Pons (tissue), 1 donor: Measurements from ENCODE around the gene TMC2.
"Not testable (repeated sequence)": the region's sequence is repeated elsewhere in the genome, so short reads cannot be mapped to it uniquely, and the experiment has no call there.

ENCODE experiments used
- DNase-seq: peaks from one replicate; pipeline ENCODE4 v3.0.0-alpha.2; 2016; ENCODE audit warnings: low spot score

Gene TMC2

GRCh38 chr20:2663887-2664719 is 127.7 kb downstream of the TMC2 start, which contains the start of gene IDH3B:
TSS of gene IDH3B (minus strand) at chr20:2664216. CDS start at chr20:2664188, 28 bp downstream.
- DNase-seq: peak; percentile 92

- no peak for DNase-seq
These were observed 135.6 kb downstream of the TMC2 start for GRCh38 chr20:2671977-2672376.

DNA sequence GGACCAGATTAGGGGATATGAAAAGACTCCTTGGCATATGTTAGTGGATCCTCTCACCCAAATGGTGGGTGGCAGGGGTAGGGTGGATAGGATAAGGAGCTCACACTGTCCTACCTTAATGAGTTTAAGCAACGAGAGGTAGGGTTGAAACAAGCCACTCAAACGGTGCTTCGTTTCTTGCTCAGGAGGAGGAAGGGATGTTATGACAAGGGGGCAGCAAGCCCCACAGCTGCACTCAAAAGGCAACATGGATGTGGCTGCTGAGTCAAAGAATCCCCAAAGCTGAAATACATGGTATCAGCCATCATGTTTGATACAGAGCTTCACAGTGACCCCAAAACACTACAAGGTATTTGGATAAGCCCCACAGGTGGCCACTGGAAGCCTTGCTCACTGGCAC is 136.1 kb downstream of the TMC2 start:
- no peak for DNase-seq

- DNase-seq: no peak
These were observed 137.1 kb downstream of the TMC2 start for GRCh38 chr20:2673453-2673852.

DNA sequence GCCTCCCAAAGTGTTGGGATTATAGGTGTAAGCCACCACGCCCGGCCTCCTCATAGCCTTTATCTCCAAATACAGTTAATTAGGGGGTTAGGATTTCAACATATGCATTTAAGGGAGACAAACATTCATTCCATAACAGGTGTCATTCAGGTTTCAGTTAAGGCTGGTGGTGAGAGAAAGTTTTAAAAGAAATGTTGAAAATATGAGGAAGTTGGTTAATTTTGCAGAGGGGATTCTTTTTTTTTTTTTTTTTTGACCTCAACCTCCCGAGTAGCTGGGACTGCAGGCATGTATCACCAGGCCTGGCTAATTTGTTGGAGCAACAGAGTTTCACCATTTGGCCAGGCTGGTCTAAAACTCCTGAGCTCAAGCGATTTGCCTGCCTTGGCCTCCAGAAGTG is 143.7 kb downstream of the TMC2 start:
- no peak for DNase-seq

- not testable (repeated sequence) for DNase-seq
These were observed 145.7 kb downstream of the TMC2 start for GRCh38 chr20:2682040-2682439.

DNA sequence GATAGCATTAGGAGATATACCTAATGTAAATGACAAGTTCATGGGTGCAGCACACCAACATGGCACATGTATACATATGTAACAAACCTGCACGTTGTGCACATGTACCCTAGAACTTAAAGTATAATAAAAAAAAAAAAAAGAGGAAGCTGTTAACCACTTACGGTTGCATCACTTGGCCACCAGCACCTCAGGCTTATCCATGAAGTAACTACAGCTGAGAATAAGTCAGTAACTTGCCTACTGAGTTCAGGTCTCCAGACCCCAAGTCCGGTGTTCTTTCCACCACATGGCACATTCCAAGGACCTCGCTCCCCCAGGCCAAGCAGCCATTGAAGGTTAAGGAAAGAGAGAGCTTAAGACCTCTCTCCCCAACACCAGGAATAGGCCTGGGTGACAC is 148.4 kb downstream of the TMC2 start:
- DNase-seq: not testable (repeated sequence)

DNA sequence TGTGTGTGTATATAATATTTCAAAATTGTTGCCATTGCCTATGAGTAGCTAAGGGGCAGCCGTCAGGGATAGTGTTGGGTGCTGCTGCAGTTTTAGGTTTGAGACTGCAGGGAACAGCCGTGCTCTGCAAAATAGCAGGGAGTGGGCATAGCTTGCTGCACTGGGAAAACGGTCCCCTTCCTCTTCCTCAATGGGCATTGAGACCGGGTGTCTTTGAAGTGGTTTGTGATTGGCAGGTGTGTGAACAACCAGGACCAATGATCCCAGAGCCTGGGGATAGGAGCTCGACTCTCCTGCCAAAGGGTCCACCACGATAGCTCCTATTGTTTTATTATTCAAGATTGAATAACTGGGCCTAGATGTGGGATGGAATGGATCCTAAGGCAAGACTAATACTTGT is 151.1 kb downstream of the TMC2 start:
- no peak for DNase-seq

DNA sequence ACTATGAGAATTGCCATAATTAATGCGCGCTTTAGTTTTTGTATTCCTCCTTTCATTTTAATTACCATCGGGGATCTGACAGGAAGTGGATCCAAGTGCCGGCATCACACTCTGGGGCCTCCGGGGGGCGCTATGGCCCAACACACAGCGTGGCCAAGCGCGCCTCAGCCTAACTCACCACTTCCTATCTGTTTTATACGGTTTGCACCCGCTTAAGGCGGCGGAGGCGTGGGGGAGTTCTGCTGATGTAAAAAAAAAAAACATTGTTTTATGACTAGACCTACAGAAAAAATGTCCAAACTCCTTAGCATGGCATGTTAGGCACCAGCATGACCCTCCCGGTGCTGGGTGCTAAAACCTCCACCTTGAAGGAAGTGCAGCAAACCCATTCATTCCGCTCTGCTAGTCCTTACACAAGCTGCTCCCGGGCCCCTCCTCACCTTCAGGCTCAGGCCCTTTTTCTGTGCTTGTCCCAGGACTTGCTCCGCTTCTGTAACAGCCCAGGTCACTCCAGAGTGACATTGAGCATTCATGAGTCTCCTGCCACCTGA is 151.7 kb downstream of the TMC2 start:
- peak; percentile 42 for DNase-seq

DNA sequence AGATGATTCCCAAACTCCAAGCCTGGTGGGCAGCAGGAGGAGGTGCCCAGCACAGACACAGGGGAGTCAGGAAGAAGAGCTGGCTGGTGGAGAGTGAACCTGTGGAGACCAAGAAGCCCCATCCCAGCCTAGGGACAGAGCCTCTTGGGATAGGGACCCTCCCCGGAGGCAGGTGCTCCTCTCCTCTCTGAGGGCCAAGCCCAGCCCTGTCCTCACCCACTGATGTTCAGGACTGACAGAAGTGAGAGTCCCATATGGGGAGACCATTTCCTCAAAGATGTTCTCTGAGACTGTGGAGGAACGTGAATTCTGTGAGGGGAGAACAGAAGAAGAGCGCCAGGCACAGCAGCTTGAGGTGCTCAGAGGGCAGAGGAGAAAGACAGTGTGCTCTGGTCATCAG is 153.8 kb downstream of the TMC2 start:
- no peak for DNase-seq

DNA sequence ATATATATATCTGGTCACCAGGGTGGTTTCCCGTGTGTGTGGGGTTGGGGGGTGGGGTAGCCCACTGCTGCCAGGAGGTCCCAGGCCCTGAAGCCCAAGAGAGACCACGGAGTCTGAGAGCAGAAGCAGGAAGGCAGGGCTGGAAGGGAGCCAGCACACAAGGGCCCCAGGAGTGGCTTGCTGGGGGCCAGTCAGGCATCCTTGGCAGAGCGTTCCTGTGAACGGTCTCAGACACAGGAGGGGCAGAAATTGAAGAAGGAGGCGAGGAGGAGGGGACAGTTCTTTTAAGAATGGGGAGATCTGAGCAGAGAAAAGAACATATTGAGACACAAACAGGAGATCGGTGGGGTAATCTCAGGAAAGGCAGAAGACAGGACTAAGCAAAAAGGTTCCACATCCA is 154.3 kb downstream of the TMC2 start:
- no peak for DNase-seq

- DNase-seq: no peak
These were observed 154.8 kb downstream of the TMC2 start for GRCh38 chr20:2691127-2691526.
